GM15510 (cell line): ENCODE data around the gene SLC13A4.

ENCODE experiments used
- POLR2A ChIP-seq: IDR thresholded peaks from 3 replicates; pipeline ENCODE4 v1.6.1; 2011; ENCODE audit warnings: borderline replicate concordance; ENCODE audit not compliant: insufficient read length; ENCODE audit errors: extremely low read depth

SLC13A4 gene

GRCh38 chr7:135714534-135715009 is 13.4 kb downstream of the SLC13A4 start:
- no peak for TF ChIP-seq POLR2A

- TF ChIP-seq POLR2A: no peak
Measured at GRCh38 chr7:135713836-135714470, 14.0 kb downstream of the SLC13A4 start.

DNA sequence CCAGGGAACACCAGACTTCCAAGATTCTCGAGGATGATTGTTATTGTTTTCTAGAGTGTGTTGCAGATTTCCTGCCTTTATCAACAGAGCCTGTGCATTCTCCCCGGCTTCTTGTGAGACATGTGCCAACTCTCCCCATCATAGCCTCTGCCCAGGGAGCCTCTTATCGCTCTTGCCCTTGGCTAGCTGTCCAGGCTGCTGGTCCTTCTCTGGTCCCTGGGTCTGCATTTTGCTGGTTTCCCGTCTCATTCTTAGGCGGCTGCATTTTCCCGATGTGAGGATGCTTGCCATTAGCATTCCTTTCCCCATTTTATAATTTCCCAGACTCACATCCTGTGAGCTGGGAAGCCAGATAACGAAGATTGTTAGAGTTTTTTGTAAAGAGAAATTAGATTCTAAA is 15.2 kb downstream of the SLC13A4 start:
- no peak for TF ChIP-seq POLR2A

- TF ChIP-seq POLR2A: no peak
Measured at GRCh38 chr7:135712182-135712782, 15.7 kb downstream of the SLC13A4 start.

- TF ChIP-seq POLR2A: no peak
Measured at GRCh38 chr7:135711139-135711469, 16.9 kb downstream of the SLC13A4 start.

- TF ChIP-seq POLR2A: no peak
Measured at GRCh38 chr7:135710417-135711138, 17.4 kb downstream of the SLC13A4 start.

DNA sequence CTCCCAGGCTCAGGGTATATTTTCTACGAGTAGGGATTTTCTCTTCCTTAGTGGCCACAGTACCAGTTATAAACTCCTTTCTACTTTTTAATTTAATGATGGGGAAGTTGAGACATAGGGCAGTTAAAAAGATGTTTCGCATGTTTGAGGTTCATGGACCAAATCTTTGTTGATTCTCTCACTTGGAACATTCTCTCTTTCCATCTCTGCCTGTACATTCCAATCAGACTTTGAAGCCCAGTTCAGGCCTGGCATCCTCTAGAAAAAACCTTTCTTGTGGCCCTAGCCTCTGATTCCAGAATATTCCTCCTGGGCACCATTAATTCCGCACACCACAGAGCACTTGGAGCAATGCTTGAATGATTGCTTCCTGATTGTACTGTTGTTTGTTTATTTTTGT is 18.5 kb downstream of the SLC13A4 start:
- no peak for TF ChIP-seq POLR2A

GRCh38 chr7:135708041-135708440 is 19.9 kb downstream of the SLC13A4 start:
- no peak for TF ChIP-seq POLR2A

GRCh38 chr7:135707570-135707966 is 20.4 kb downstream of the SLC13A4 start:
- no peak for TF ChIP-seq POLR2A

DNA sequence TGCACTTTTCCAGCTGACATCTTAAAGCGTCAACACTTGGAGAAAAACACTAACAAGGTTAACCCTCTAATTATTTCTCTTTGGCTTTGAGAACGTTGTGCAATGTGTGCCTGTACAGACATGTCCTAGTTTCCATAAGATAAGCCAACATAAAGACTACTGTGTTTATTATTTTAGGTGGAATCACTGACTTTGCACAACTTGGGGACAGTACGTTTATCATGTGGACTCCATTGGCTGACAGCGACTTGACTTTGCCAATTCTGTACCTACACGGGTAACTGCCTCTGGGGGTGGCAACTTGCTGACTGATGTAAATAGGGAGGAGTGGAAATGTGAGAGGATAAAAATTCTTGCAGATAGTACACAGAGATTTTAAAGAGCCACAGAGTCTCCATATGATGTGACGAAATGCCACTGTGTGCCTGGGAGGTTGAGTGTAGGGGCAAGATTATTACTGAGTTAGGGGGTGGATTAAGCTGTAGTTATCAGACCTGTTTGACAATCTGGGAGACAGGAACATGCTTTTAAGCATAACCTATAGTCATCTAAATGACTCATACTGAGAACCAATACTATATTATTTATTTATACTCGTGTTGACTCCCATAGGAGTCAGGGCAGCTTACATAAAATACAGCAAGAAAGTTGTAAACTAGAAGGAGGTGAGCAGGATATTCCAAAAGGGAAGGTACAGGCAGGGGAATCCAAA is 21.0 kb downstream of the SLC13A4 start:
- no peak for TF ChIP-seq POLR2A

DNA sequence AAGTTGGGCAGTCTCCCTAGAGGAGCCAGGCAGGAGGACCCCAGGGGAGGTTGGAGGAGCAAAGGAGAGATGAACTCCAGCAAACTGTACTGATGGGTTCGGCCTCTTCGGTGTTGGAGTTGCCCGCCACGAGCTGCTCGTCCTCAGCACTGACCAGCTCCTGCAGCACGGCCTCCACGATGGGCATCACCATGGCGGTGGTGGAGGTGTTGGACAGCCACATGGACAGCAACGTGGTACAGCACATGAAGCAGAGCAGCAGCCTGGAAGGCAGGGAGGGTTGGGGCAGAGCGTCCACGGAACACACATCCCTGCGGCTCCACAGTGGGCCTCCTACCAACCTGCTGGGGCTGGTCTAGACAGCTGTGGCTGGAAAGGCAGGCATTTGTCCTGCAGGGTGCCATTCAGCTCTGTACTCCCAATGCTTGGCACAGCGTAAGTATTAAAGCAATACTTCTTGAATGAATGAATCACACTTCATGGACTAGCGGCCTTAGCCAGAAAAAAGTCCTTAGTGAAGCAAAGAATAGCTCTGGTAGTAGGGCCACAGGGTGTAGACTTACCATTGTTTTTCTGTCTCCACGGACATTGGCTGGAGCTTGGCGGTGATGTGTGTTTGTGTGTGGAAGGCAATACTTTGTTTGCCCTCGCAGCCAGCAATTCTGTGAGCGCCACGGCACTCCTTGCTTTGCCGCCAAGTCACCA is 21.8 kb downstream of the SLC13A4 start:
- no peak for TF ChIP-seq POLR2A

GRCh38 chr7:135704698-135705097 is 23.3 kb downstream of the SLC13A4 start:
- no peak for TF ChIP-seq POLR2A

GRCh38 chr7:135704074-135704473 is 23.9 kb downstream of the SLC13A4 start:
- TF ChIP-seq POLR2A: no peak

- no peak for TF ChIP-seq POLR2A
Measured at GRCh38 chr7:135697276-135698049, 30.5 kb downstream of the SLC13A4 start.
